K562 (cell line): Measurements from ENCODE around the gene ENDOU. TPM values are rescaled to one million over a fixed set of nuclear protein-coding genes. Genes with fewer than 3 reads are reported as not detected.

ENCODE experiments used
- ATAC-seq: fragments of 200-7000 bp; cut with Tn5 transposase; 3 replicates; pipeline ENCODE4 v1.9.1; 2020; ENCODE audit warnings: moderate library complexity
- BruUV-seq: library from RNA; stranded (reverse); fragments of 400-500 nt; replicated peaks from 2 replicates; lab custom pipeline; 2021; lab: Mats Ljungman, UMichigan
- CTCF ChIA-PET: fragments of 300-600 bp; formaldehyde crosslinking; extraction: SDS; loops from one replicate; lab custom pipeline; 2021; ENCODE audit warnings: low intra/inter-chr PET ratio; lab: Yijun Ruan, JAX
- POLR2A ChIA-PET: fragments of 300-600, 350-650 bp; sonication (Branson Sonifier 250); formaldehyde crosslinking; extraction: SDS; loops from one replicate; lab custom pipeline; 2021; ENCODE audit warnings: antibody characterized with exemption, inconsistent platforms; lab: Yijun Ruan, JAX
- DNase-seq, 4 experiments: peaks; one replicate each; pipeline versions ENCODE4 v3.0.0 to v3.0.0-alpha.2; 2011 to 2018; ENCODE audit warnings: low spot score in 3 of 4, mixed read lengths in 3 of 4; ENCODE audit errors: extremely low read depth in 1 of 4
- FAIRE-seq: peaks from 2 replicates; lab custom pipeline; 2011; peaks lifted over from hg19 to GRCh38; lab: Jason Lieb, UNC
- H2AFZ ChIP-seq: 2 replicates; pipeline ENCODE4 v1.6.0; 2011; ENCODE audit warnings: low read depth, low read length, control low read depth, inconsistent platforms
- H3K27ac ChIP-seq: fragments of 200-600 bp; 3 replicates; pipeline ENCODE4 v1.8.0; 2011; ENCODE audit warnings: low read depth, mild to moderate bottlenecking, control low read depth, inconsistent platforms, low read length, moderate library complexity, mixed read lengths; ENCODE audit errors: extremely low read depth
- H3K27me3 ChIP-seq, 2 experiments: fragments of 300-600 bp in 1 of 2; 2 replicates in 1 of 2; 3 replicates in 1 of 2; pipeline versions ENCODE4 v1.6.0 to v1.8.0; 2011; ENCODE audit warnings: inconsistent platforms in 2 of 2, low read length in 2 of 2, mild to moderate bottlenecking in 1 of 2, mixed read lengths in 1 of 2, moderate library complexity in 1 of 2; ENCODE audit not compliant: control insufficient read depth in 2 of 2, insufficient read depth in 2 of 2
- H3K36me3 ChIP-seq: fragments of 300-600 bp; 3 replicates; pipeline ENCODE4 v1.8.0; 2011; ENCODE audit warnings: mild to moderate bottlenecking, low read length, inconsistent platforms; ENCODE audit not compliant: control insufficient read depth, insufficient read depth
- H3K4me1 ChIP-seq, 2 experiments: fragments of 200-600 bp in 1 of 2; replicated peaks in 1 of 2; 2 replicates in 1 of 2; 3 replicates in 1 of 2; pipeline versions ENCODE4 v1.5.1 to v1.8.0; 2011; ENCODE audit warnings: inconsistent platforms in 2 of 2, low read length in 2 of 2, mild to moderate bottlenecking in 1 of 2, mixed read lengths in 1 of 2, moderate library complexity in 1 of 2; ENCODE audit not compliant: control insufficient read depth in 2 of 2, insufficient read depth in 2 of 2
- H3K4me2 ChIP-seq: 2 replicates; pipeline ENCODE4 v1.6.1; 2011; ENCODE audit warnings: low read length, control low read depth, inconsistent platforms, mixed read lengths; ENCODE audit not compliant: insufficient read depth
- H3K4me3 ChIP-seq: fragments of 200-600 bp; sonication (generic), shearing (Covaris generic); 2 replicates; pipeline ENCODE4 v1.5.1; 2016; ENCODE audit warnings: control low read depth, inconsistent platforms
- H3K79me2 ChIP-seq: fragments of 200-600 bp; 3 replicates; pipeline ENCODE4 v1.8.0; 2011; ENCODE audit warnings: low read length, inconsistent platforms; ENCODE audit not compliant: control insufficient read depth, insufficient read depth
- H3K9ac ChIP-seq, 2 experiments: 2 replicates each; pipeline versions ENCODE4 v1.6.0 to v1.6.1; 2011; ENCODE audit warnings: low read depth in 2 of 2, low read length in 2 of 2, control low read depth in 1 of 2, inconsistent platforms in 1 of 2, mild to moderate bottlenecking in 1 of 2, mixed read lengths in 1 of 2; ENCODE audit not compliant: insufficient read depth in 1 of 2
- H3K9me1 ChIP-seq: one replicate; pipeline ENCODE4 v1.6.0; 2011; ENCODE audit warnings: inconsistent platforms, mild to moderate bottlenecking, low read length, moderate library complexity; ENCODE audit not compliant: control insufficient read depth, insufficient read depth
- H3K9me3 ChIP-seq: replicated peaks from 2 replicates; pipeline ENCODE4 v1.5.1; 2011; ENCODE audit warnings: low read depth, low read length, inconsistent platforms; ENCODE audit not compliant: control insufficient read depth, insufficient read depth
- H4K20me1 ChIP-seq: replicated peaks from 2 replicates; pipeline ENCODE4 v1.6.1; 2011; ENCODE audit warnings: low read length, inconsistent platforms, mixed read lengths; ENCODE audit not compliant: control insufficient read depth, insufficient read depth
- ESRRA ChIP-seq: fragments of 450-650 bp; IDR thresholded peaks from 2 replicates; pipeline ENCODE4 v1.6.1; 2014; ENCODE audit warnings: low read depth, mild to moderate bottlenecking, moderate library complexity, borderline replicate concordance
- WGBS: fragments of 100-300 bp; shearing (Covaris generic); methylation state at CpG from one replicate; pipeline ENCODE4 v1.1.6; 2016; ENCODE audit warnings: low coverage, mixed read lengths; ENCODE audit not compliant: insufficient coverage; ENCODE audit errors: missing lambda C conversion rate; 5-methylcytosine and 5-hydroxymethylcytosine counted together
- in situ Hi-C: fragments of 300-500 bp; cut with MboI; formaldehyde crosslinking; loops from 4 replicates; pipeline ENCODE4 v1.15.0; 2018; ENCODE audit warnings: inconsistent platforms, mixed read lengths
- intact Hi-C: fragments of 100-400 bp; cut with micrococcal nuclease; formaldehyde crosslinking; loops from 2 replicates; pipeline ENCODE4 v1.14.2; 2022
- polyA plus RNA-seq, 8 experiments: library from polyadenylated mRNA; depleted of rRNA in 4 of 8; stranded (reverse) in 5 of 8; unstranded in 3 of 8; fragments of >200 nt; fragmentation: Nextera tagmentation in 2 of 8; fragmentation: Illumina TruSeq in 1 of 8; extraction: Ambion mirVana in 2 of 8; extraction: Trizol in 1 of 8; gene quantifications; 2 replicates each; pipeline versions ENCODE4 v1.2.1 to v1.2.3, GENCODE V29; 2011 to 2014; ENCODE audit warnings: inconsistent platforms in 1 of 8, missing spikeins in 1 of 8
- total RNA-seq, 7 experiments: library from RNA; depleted of rRNA in 6 of 7; stranded (reverse); fragments of >200 nt in 6 of 7; fragmentation: Illumina TruSeq in 2 of 7; extraction: Trizol in 2 of 7; gene quantifications; 2 replicates each; pipeline versions ENCODE4 v1.2.1 to v1.2.3, GENCODE V29; 2011 to 2021; ENCODE audit warnings: low replicate concordance in 1 of 7
- TF ChIP-seq, protein P1 (sequence below): sonication (generic); IDR thresholded peaks from 2 replicates; pipeline ENCODE4 v1.6.1; 2016

ENDOU gene
- total and polyA plus RNA-seq, 9 of the 15 experiments (the other 6 are each of a cell fraction or from before 2014, with no cell fraction given) = 0.03 TPM; not detected in 8

DNA sequence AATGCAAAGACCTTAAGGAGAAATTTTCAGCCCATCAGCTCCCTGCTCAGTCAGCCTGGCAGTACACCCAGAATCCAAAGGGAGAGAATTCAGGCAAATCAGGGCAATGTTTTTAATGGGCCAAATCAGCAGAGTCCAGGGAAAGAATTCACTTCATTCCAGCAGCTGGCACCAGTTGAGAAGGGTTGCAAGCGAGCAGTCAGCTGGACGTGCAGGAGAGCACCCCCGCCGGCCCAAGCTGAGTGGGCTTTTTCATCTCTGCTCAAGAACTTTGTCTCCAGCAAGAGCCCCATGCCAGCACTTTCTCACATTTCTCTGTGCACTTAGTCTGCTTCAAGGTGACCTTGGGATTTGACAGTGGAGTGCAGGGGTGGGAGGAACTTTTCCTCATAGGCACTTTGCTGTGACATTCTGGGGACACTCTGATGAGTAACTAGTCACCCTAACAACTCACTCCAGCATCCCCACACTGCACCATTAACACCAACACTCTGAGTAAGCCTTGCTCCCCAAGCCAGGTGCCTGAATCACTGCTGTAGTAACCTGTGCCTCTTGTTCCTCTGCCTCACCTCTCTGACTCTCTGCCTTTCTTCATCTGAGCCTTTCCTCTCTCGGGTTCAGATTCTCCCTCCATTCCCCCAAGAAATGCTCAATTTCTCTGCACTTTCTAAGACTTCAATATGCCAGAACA lies 2.2 kb downstream of the ENDOU start:
- Histone ChIP-seq H3K9me1 (no peaks in the 10 kb centered on the region), H3K9me3 (no peaks in the 10 kb centered on the region), H3K4me2 (no peak overlapping the region), H3K79me2 (no peaks in the 10 kb centered on the region), H3K36me3 (no peaks in the 10 kb centered on the region), H3K9ac (no peak overlapping the region), H3K4me3 (no peak overlapping the region), H3K4me1 (no peaks in the 10 kb centered on the region), H2AFZ (no peak overlapping the region), H3K27ac (no peak overlapping the region), H4K20me1 (no peaks in the 10 kb centered on the region), H3K27me3 (no peaks in the 10 kb centered on the region)
- intact Hi-C loops = no loop called here
- no peak for FAIRE-seq
- in situ Hi-C loops = no loop called here
- ChIA-PET POLR2A (interaction anchor here (0.6 to 1.1 kb wide), 4 partner anchors 10 to 69 kb away, joined by 3 to 4 read pairs (median 4); no protein-coding TSS in a partner anchor), CTCF (no interaction called here)
- no TSS peak for BruUV-seq
- TF ChIP-seq, protein P1, sequence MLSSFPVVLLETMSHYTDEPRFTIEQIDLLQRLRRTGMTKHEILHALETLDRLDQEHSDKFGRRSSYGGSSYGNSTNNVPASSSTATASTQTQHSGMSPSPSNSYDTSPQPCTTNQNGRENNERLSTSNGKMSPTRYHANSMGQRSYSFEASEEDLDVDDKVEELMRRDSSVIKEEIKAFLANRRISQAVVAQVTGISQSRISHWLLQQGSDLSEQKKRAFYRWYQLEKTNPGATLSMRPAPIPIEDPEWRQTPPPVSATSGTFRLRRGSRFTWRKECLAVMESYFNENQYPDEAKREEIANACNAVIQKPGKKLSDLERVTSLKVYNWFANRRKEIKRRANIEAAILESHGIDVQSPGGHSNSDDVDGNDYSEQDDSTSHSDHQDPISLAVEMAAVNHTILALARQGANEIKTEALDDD = no peak
- TF ChIP-seq ESRRA = 0 out of 2 replicates have a peak, but pooled peaks have one; percentile 17
- no peak for ATAC-seq
- WGBS = 60% methylated on average over 5 of the region's 5 CpGs
- no peak for DNase-seq
